SK-N-MC (cell line): ENCODE data around the gene SH3PXD2B.

Experiments
- EZH2 ChIP-seq: fragments of 200-600 bp; sonication (generic); IDR thresholded peaks from one replicate; pipeline ENCODE4 v1.6.1; 2017; ENCODE audit warnings: antibody characterized with exemption
- FOXP2 ChIP-seq: optimal IDR thresholded peaks from 2 replicates; pipeline ENCODE3; 2011; ENCODE audit warnings: mild to moderate bottlenecking, moderate library complexity; ENCODE audit not compliant: insufficient read depth; ENCODE audit errors: extremely low read length, control extremely low read depth
- POLR2AphosphoS5 ChIP-seq: IDR thresholded peaks from 2 replicates; pipeline ENCODE4 v1.6.1; 2012; ENCODE audit warnings: mild to moderate bottlenecking, low read depth, low read length, borderline replicate concordance

DNA sequence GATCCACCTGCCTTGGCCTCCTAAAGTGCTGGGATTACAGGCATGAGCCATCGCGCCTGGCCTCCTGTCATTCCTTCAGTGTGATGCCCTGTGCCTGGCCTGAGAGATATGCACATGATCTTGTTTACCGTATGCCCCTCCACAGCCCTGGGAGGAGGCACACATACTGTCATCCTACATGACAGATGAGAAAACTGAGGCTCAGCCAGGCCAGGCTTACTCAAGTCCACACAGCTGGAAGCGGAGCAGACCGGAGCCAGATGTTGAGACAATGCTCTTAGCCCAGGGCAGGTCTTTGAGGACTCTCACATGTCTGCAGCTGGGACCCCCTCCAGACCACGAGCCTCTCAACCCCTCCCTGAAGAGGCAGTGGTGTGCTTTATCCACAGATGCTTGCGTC, 38.7 kb upstream of the SH3PXD2B start:
- TF ChIP-seq POLR2AphosphoS5 (no peak), EZH2 (no peak), FOXP2 (no peak)
